Left ventricle myocardium inferior (tissue), 1 donor: Measurements from ENCODE around the gene CTSD. TPM values are rescaled to one million over a fixed set of nuclear protein-coding genes. Genes with fewer than 3 reads are reported as not detected.

Experiments
- DNase-seq: peaks from one replicate; pipeline ENCODE4 v3.0.0-alpha.2; 2020
- H3K27ac ChIP-seq: fragments of 200-600 bp; replicated peaks from 2 replicates; pipeline ENCODE4 v1.8.0; 2021
- H3K27me3 ChIP-seq: fragments of 200-600 bp; 2 replicates; pipeline ENCODE4 v1.8.0; 2021; ENCODE audit warnings: low read depth
- H3K36me3 ChIP-seq: fragments of 200-600 bp; 2 replicates; pipeline ENCODE4 v1.8.0; 2021
- H3K4me1 ChIP-seq: fragments of 200-600 bp; 2 replicates; pipeline ENCODE4 v1.8.0; 2021
- H3K4me3 ChIP-seq: fragments of 200-600 bp; 2 replicates; pipeline ENCODE4 v1.8.0; 2021; ENCODE audit warnings: mild to moderate bottlenecking, moderate library complexity
- H3K9me3 ChIP-seq: fragments of 200-600 bp; replicated peaks from 2 replicates; pipeline ENCODE4 v1.8.0; 2021
- CTCF ChIP-seq: fragments of 200-600 bp; IDR thresholded peaks from 2 replicates; pipeline ENCODE4 v1.8.0; 2021; ENCODE audit warnings: antibody characterized with exemption, mild to moderate bottlenecking, borderline replicate concordance
- intact Hi-C: fragments of 100-400 bp; cut with micrococcal nuclease; formaldehyde crosslinking; loops from one replicate; pipeline ENCODE4 v1.11.0; 2022
- total RNA-seq: library from RNA; stranded (reverse); fragmentation: NEBNext Ultra II Directional; extraction: Animal tissue kit (Norgen Biotek cat#: 25700); gene quantifications from one replicate; pipeline ENCODE4 v1.2.1, GENCODE V29; 2021
- donor health status: DM: no; HTN: yes; CAD: no; lungs with severe emphysema.

Gene CTSD
- total RNA-seq, 1 donor from 2014 or later = 831 TPM

DNA sequence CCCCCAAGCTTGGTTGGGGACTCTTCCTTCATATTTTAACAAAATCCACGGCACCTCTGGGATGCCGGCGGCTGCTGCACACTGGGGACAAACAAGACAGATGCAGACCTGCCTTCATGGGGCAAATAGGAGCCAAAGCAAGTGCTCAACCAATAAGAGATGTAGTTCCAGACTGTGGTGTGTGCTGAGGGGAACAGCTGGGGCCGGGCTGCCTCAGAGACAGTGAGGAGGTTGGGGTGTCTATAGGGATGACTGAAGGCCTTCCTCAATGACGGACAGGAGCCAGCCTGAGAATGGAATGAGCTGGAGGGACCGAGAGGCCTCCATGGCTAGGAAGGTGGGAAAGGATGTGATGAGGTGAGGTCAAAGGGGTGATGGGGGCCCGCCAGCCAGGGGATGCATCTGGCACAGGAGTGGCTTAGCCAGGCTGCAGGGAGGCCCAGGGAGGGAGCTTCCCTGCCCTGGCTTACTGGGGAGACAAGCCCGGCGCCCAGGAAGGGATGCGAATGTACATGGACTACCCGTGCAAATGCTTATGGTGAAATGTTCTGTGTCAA lies 10.3 kb upstream of the CTSD start:
- H3K9me3 ChIP-seq = peaks cover 6% of the 10 kb centered on the region
- H3K27ac ChIP-seq = no peak overlapping the region
- no peaks in the 10 kb centered on the region for H3K36me3 ChIP-seq
- DNase-seq = no peak
- H3K4me1 ChIP-seq = peaks cover 3% of the 10 kb centered on the region
- intact Hi-C loops = no loop called here
- TF ChIP-seq CTCF = no peak
- no peak overlapping the region for H3K4me3 ChIP-seq
- H3K27me3 ChIP-seq = peaks cover 12% of the 10 kb centered on the region

DNA sequence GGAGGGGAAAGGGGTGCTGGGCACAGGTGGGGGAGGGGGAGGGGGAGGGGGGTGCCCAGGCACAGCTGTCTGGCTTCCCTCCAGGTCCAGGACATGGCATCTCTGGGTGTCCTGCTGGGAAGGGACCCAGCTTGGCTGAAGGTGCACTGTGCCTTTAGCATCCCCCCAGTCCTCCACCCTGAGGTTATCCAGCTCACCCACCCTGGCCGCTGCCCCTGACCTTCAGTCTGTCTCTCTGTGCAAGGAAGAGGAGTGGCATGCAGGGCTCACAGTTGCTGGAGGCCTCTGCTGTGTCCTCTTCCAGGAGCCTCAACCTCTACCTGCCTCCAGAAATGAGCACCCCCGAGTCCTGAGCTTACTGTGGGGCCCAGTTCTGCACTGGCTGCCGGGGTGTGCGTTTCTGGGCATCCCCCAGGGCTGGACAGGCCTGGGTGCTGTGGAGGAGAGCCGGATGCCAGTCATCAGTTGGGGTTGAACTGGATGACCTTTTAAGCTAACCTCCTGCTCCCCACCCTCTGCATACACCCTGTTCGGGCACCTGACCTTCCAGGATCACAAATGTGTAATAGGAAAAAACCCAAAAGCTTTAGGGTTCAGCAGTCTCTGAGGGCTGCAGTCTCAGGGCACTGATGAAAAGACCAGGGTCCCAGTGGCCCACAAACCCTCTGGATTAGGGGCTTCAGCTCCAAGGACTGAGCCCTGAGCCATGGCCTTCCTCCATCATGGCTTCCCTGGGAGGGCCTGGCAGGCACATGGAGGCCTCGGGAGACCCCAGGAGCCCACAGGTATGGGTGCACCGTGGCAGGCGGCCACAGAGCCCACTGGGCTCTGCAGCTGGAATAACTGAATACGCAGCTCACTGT lies 9.6 kb upstream of the CTSD start:
- no peak for TF ChIP-seq CTCF
- Histone ChIP-seq H3K36me3 (no peaks in the 10 kb centered on the region), H3K9me3 (peaks cover 6% of the 10 kb centered on the region), H3K4me3 (no peak overlapping the region), H3K27me3 (peaks cover 5% of the 10 kb centered on the region), H3K4me1 (peaks cover 3% of the 10 kb centered on the region), H3K27ac (no peak overlapping the region)
- DNase-seq = no peak
- intact Hi-C loops = no loop called here

- DNase-seq = no peak
- H3K4me3 ChIP-seq = no peak overlapping the region
- intact Hi-C loops = no loop called here
These were observed 8.8 kb upstream of the CTSD start for GRCh38 chr11:1772270-1773130.

GRCh38 chr11:1771700-1772099 lies 8.0 kb upstream of the CTSD start:
- Histone ChIP-seq H3K9me3 (peaks cover 5% of the 10 kb centered on the region), H3K4me3 (no peak overlapping the region), H3K36me3 (no peaks in the 10 kb centered on the region), H3K27ac (no peak overlapping the region), H3K27me3 (no peaks in the 10 kb centered on the region), H3K4me1 (peaks cover 3% of the 10 kb centered on the region)
- intact Hi-C loops = no loop called here
- DNase-seq = no peak
- TF ChIP-seq CTCF = no peak

More at GRCh38 chr11:1772270-1773130, 8.8 kb upstream of the CTSD start:
- TF ChIP-seq CTCF = no peak
- Histone ChIP-seq H3K9me3 (peaks cover 6% of the 10 kb centered on the region), H3K36me3 (no peaks in the 10 kb centered on the region), H3K27me3 (no peaks in the 10 kb centered on the region), H3K4me1 (peaks cover 3% of the 10 kb centered on the region), H3K27ac (no peak overlapping the region)

DNA sequence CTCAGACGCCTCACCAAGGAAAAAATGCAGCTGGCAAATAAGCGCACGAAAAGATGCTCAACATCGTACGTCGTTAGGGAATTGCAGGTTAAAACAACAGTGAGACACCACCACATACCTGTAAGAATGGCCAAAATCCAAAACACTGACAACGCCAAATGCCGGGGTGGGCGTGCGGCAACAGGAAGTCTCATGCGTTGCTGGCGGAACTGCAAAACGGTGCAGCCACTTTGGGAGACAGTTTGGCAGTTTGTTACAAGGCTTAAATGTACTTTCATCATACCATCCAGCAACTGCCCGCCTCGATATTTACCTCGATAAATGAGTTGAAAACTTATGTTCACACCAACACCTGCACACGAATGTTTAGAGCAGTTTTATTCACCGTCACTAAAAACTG lies 7.5 kb upstream of the CTSD start:
- H3K4me3 ChIP-seq = no peak overlapping the region
- H3K4me1 ChIP-seq = peaks cover 3% of the 10 kb centered on the region
- DNase-seq = no peak
- H3K36me3 ChIP-seq = no peaks in the 10 kb centered on the region
- H3K27me3 ChIP-seq = no peaks in the 10 kb centered on the region
- H3K27ac ChIP-seq = no peak overlapping the region
- intact Hi-C loops = no loop called here
- TF ChIP-seq CTCF = no peak
- peaks cover under 1% of the 10 kb centered on the region for H3K9me3 ChIP-seq
